Measurements from ENCODE around the gene CDX2.

- TF ChIP-seq CTCF (IDR thresholded peaks at IDR 0.05) = no peak
- no peak for TF ChIP-seq EZH2 (IDR thresholded peaks at IDR 0.05; ENCODE audit: borderline replicate concordance, insufficient read depth, low read depth, low read length, poor library complexity, severe bottlenecking)
Observed at GRCh38 chr13:27985600-27985999, 16.5 kb upstream of the CDX2 start.

Data from B cell (primary cell).